Hair follicular keratinocyte (primary cell): ENCODE results near the gene GFPT2. TPM values are rescaled to one million over a fixed set of nuclear protein-coding genes. Genes with fewer than 3 reads are reported as not detected.

ENCODE experiments used
- total RNA-seq: library from RNA; depleted of rRNA; stranded (reverse); fragments of >200 nt; gene quantifications from 2 replicates; pipeline ENCODE4 v1.2.3, GENCODE V29; 2015

Gene GFPT2
- 0.39 and 5.1 TPM in 2 replicates for total RNA-seq

GRCh38 chr5:180353048-180353979, at the start of gene GFPT2:
Gene GFPT2, minus strand, starts transcription at chr5:180353336. Its CDS starts 119 bp downstream, at chr5:180353217.

GRCh38 chr5:180291943-180292831, 60.9 kb downstream of the GFPT2 start, which contains the start of gene MAPK9:
Gene MAPK9, minus strand, starts transcription at chr5:180292083. Its CDS starts 11,522 bp downstream, at chr5:180280561.

Other genes with a start within 250 kb of the GFPT2 start
- gene RASGEF1C, start 144.1 kb downstream of the GFPT2 start, total RNA-seq: not detected in 2 replicates
- 19.6 and 20.3 TPM in 2 replicates for gene MAPK9, start 61.3 kb downstream of the GFPT2 start, total RNA-seq
- gene CNOT6, start 141.0 kb upstream of the GFPT2 start, total RNA-seq: 11.2 and 14.9 TPM in 2 replicates
- not detected in 2 replicates for gene SCGB3A1, start 238.2 kb upstream of the GFPT2 start, total RNA-seq